Astrocyte of the cerebellum (primary cell): ENCODE measurements around the gene ABCA1.

Experiments
- DNase-seq: peaks from one replicate; pipeline ENCODE4 v3.0.0-alpha.2; 2011; ENCODE audit warnings: low read depth
- H3K4me3 ChIP-seq: 2 replicates; pipeline ENCODE4 v1.5.1; 2011; ENCODE audit warnings: mild to moderate bottlenecking, low read depth, low read length, moderate library complexity
- in situ Hi-C: cut with HindIII; loops from 2 replicates; pipeline ENCODE4 v1.10.0; 2017; ENCODE audit warnings: low sequenced_read_pairs
- TF ChIP-seq, protein P1 (sequence below): IDR thresholded peaks from 2 replicates; pipeline ENCODE4 v1.5.1; 2012; ENCODE audit warnings: low read length, low read depth, moderate library complexity, mild to moderate bottlenecking; ENCODE audit errors: missing control alignments

The ABCA1 gene

GRCh38 chr9:104838958-104839357 lies 89.0 kb downstream of the ABCA1 start:
- DNase-seq, result no peak
- TF ChIP-seq, protein P1, sequence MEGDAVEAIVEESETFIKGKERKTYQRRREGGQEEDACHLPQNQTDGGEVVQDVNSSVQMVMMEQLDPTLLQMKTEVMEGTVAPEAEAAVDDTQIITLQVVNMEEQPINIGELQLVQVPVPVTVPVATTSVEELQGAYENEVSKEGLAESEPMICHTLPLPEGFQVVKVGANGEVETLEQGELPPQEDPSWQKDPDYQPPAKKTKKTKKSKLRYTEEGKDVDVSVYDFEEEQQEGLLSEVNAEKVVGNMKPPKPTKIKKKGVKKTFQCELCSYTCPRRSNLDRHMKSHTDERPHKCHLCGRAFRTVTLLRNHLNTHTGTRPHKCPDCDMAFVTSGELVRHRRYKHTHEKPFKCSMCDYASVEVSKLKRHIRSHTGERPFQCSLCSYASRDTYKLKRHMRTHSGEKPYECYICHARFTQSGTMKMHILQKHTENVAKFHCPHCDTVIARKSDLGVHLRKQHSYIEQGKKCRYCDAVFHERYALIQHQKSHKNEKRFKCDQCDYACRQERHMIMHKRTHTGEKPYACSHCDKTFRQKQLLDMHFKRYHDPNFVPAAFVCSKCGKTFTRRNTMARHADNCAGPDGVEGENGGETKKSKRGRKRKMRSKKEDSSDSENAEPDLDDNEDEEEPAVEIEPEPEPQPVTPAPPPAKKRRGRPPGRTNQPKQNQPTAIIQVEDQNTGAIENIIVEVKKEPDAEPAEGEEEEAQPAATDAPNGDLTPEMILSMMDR, result no peak
- in situ Hi-C loops, result no loop called here
- no peak overlapping the region for H3K4me3 ChIP-seq

- TF ChIP-seq, protein P1, result no peak
- DNase-seq, result no peak
Measured at GRCh38 chr9:104836767-104837166, 91.2 kb downstream of the ABCA1 start.

DNA sequence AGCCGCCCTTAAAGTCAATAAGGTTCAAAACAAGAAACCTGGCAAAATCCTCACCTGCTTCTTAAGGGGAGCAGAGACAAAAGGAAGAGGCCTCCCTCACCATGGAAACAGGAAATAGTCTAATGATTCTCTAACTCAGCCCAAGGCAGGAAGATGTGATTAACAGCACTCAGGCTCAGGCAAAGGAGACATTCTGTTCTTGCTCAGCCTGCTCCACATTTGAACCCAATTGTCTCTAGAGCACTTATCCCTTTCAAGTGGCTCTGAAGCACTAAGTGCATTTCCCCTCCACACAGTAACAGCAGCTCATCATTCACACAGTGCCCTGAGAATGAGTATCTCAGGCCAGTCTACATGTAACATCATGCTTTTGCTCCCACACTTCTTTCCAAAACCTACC lies 91.7 kb downstream of the ABCA1 start:
- no peak for DNase-seq
- TF ChIP-seq, protein P1, result no peak
- in situ Hi-C loops, result no loop called here
- no peak overlapping the region for H3K4me3 ChIP-seq

More at GRCh38 chr9:104836767-104837166, 91.2 kb downstream of the ABCA1 start:
- H3K4me3 ChIP-seq, result no peak overlapping the region
- in situ Hi-C loops, result no loop called here

- no peak overlapping the region for H3K4me3 ChIP-seq
- TF ChIP-seq, protein P1, result no peak
- in situ Hi-C loops, result no loop called here
- no peak for DNase-seq
Measured at GRCh38 chr9:104835161-104835560, 92.8 kb downstream of the ABCA1 start.

GRCh38 chr9:104833696-104834095 lies 94.3 kb downstream of the ABCA1 start:
- DNase-seq, result no peak
- H3K4me3 ChIP-seq, result no peak overlapping the region
- in situ Hi-C loops, result no loop called here
- TF ChIP-seq, protein P1, result no peak

DNA sequence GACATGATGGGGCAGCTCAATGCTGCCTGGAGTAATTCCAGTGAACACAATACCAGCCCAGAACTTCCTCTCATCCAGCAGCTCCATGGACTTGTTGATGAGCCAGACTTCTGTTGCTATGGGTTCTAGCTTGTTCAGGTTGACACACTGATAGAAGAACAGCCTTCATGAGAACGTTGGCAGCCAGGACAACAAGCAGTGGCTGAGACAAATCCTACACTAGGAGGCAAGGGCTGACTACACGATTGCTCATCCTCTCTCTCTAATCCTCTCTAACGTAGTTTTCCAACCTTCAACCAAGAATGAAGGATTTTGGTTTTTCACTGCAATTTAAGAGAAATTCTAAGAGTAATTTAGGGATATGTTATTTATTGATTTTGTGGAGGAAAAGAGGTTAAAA lies 96.3 kb downstream of the ABCA1 start:
- TF ChIP-seq, protein P1, result no peak
- DNase-seq, result no peak
- in situ Hi-C loops, result no loop called here
- H3K4me3 ChIP-seq, result no peak overlapping the region

DNA sequence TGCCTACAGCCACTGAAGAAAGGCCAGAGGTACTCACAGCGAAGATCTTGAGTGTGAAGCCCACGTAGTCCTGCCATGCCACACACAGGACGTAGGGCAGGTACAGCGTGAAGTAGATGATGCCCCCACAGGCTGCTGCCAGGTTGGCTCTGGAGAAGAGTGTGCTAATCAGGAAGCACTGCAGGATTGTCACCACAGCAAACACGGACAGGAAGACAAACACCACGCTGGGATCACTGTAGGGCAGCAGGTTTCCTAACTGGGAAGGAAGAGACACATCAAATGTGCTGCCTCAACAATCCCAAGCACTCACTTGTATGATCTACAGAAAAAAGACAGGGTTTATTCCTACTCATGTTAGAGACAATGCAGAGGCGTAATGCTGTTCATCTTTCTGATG lies 101.0 kb downstream of the ABCA1 start:
- H3K4me3 ChIP-seq, result no peak overlapping the region
- no peak for DNase-seq
- TF ChIP-seq, protein P1, result no peak
- in situ Hi-C loops, result no loop called here
